Neural cell (in vitro differentiated cells): ENCODE measurements around the gene SELENOW.

Source experiments
- EP300 ChIP-seq: fragments of 450-650 bp; conservative IDR thresholded peaks from 2 replicates; pipeline ENCODE4 v1.6.1; 2014; ENCODE audit warnings: antibody characterized with exemption, mild to moderate bottlenecking, moderate library complexity; ENCODE audit not compliant: poor library complexity, severe bottlenecking
- EZH2 ChIP-seq: fragments of 200-600, 300-800 bp; shearing (Covaris generic), sonication (generic); IDR thresholded peaks from 2 replicates; pipeline ENCODE4 v1.6.1; 2014; ENCODE audit warnings: antibody characterized with exemption, low read length, borderline replicate concordance, mild to moderate bottlenecking; ENCODE audit not compliant: insufficient read depth, poor library complexity, severe bottlenecking
- MXI1 ChIP-seq: fragments of 450-650 bp; conservative IDR thresholded peaks from 2 replicates; pipeline ENCODE4 v1.6.1; 2014; ENCODE audit warnings: antibody characterized with exemption, mild to moderate bottlenecking; ENCODE audit not compliant: poor library complexity, severe bottlenecking
- POLR2AphosphoS5 ChIP-seq: IDR thresholded peaks from 2 replicates; pipeline ENCODE4 v1.6.1; 2012
- RAD21 ChIP-seq: fragments of 450-650 bp; conservative IDR thresholded peaks from 2 replicates; pipeline ENCODE4 v1.6.1; 2014; ENCODE audit warnings: antibody characterized with exemption, mild to moderate bottlenecking, moderate library complexity
- SMC3 ChIP-seq: fragments of 450-650 bp; conservative IDR thresholded peaks from 2 replicates; pipeline ENCODE4 v1.6.1; 2014; ENCODE audit warnings: antibody characterized with exemption, mild to moderate bottlenecking, moderate library complexity; ENCODE audit not compliant: poor library complexity
- TAF1 ChIP-seq: IDR thresholded peaks from 2 replicates; pipeline ENCODE4 v1.6.1; 2012; ENCODE audit warnings: low read depth
- TF ChIP-seq, protein P1 (sequence below): fragments of 450-650 bp; IDR thresholded peaks from 2 replicates; pipeline ENCODE4 v1.5.1; 2014; ENCODE audit warnings: antibody characterized with exemption, mild to moderate bottlenecking, moderate library complexity; ENCODE audit not compliant: poor library complexity, severe bottlenecking
- TF ChIP-seq, protein P2 (sequence below): IDR thresholded peaks from 2 replicates; pipeline ENCODE4 v1.6.1; 2012; ENCODE audit warnings: borderline replicate concordance

DNA sequence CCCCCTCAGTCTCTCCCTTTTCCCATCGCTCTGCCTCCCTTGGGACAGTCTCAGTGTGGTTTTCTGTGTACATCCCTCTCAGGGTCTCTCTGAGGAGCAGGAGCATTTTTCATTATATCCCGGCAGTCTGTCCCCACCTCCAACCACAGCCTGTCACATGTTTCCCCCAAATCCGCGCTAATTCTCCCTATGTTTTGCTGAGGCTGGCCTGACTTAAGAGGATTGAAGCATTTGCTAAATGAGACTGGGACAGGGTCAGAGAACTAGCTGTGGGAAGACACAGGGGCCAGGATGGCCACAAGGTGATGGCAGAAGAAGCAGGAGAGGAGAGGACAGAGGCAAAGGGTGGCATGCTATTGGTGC is 20.4 kb downstream of the SELENOW start:
- TF ChIP-seq, protein P1, sequence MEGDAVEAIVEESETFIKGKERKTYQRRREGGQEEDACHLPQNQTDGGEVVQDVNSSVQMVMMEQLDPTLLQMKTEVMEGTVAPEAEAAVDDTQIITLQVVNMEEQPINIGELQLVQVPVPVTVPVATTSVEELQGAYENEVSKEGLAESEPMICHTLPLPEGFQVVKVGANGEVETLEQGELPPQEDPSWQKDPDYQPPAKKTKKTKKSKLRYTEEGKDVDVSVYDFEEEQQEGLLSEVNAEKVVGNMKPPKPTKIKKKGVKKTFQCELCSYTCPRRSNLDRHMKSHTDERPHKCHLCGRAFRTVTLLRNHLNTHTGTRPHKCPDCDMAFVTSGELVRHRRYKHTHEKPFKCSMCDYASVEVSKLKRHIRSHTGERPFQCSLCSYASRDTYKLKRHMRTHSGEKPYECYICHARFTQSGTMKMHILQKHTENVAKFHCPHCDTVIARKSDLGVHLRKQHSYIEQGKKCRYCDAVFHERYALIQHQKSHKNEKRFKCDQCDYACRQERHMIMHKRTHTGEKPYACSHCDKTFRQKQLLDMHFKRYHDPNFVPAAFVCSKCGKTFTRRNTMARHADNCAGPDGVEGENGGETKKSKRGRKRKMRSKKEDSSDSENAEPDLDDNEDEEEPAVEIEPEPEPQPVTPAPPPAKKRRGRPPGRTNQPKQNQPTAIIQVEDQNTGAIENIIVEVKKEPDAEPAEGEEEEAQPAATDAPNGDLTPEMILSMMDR = no peak
- no peak for TF ChIP-seq EZH2
- no peak for TF ChIP-seq EP300
- no peak for TF ChIP-seq POLR2AphosphoS5
- no peak for TF ChIP-seq MXI1
- no peak for TF ChIP-seq TAF1
- TF ChIP-seq, protein P2, sequence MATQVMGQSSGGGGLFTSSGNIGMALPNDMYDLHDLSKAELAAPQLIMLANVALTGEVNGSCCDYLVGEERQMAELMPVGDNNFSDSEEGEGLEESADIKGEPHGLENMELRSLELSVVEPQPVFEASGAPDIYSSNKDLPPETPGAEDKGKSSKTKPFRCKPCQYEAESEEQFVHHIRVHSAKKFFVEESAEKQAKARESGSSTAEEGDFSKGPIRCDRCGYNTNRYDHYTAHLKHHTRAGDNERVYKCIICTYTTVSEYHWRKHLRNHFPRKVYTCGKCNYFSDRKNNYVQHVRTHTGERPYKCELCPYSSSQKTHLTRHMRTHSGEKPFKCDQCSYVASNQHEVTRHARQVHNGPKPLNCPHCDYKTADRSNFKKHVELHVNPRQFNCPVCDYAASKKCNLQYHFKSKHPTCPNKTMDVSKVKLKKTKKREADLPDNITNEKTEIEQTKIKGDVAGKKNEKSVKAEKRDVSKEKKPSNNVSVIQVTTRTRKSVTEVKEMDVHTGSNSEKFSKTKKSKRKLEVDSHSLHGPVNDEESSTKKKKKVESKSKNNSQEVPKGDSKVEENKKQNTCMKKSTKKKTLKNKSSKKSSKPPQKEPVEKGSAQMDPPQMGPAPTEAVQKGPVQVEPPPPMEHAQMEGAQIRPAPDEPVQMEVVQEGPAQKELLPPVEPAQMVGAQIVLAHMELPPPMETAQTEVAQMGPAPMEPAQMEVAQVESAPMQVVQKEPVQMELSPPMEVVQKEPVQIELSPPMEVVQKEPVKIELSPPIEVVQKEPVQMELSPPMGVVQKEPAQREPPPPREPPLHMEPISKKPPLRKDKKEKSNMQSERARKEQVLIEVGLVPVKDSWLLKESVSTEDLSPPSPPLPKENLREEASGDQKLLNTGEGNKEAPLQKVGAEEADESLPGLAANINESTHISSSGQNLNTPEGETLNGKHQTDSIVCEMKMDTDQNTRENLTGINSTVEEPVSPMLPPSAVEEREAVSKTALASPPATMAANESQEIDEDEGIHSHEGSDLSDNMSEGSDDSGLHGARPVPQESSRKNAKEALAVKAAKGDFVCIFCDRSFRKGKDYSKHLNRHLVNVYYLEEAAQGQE = no peak
- no peak for TF ChIP-seq RAD21
- TF ChIP-seq SMC3 = no peak
